GM19043 (cell line): ENCODE results near the gene JADE3.
A peak's percentile ranks its signal among the peaks of the same experiment; 100 is the strongest.
"Not testable (repeated sequence)": the region's sequence is repeated elsewhere in the genome, so short reads cannot be mapped to it uniquely, and the experiment has no call there.

Experiments used
- ATAC-seq: cut with Tn5 transposase; IDR thresholded peaks from one replicate; pipeline ENCODE4 v1.9.1; 2021; ENCODE audit warnings: low read depth; ENCODE audit not compliant: unreplicated experiment

The JADE3 gene

DNA sequence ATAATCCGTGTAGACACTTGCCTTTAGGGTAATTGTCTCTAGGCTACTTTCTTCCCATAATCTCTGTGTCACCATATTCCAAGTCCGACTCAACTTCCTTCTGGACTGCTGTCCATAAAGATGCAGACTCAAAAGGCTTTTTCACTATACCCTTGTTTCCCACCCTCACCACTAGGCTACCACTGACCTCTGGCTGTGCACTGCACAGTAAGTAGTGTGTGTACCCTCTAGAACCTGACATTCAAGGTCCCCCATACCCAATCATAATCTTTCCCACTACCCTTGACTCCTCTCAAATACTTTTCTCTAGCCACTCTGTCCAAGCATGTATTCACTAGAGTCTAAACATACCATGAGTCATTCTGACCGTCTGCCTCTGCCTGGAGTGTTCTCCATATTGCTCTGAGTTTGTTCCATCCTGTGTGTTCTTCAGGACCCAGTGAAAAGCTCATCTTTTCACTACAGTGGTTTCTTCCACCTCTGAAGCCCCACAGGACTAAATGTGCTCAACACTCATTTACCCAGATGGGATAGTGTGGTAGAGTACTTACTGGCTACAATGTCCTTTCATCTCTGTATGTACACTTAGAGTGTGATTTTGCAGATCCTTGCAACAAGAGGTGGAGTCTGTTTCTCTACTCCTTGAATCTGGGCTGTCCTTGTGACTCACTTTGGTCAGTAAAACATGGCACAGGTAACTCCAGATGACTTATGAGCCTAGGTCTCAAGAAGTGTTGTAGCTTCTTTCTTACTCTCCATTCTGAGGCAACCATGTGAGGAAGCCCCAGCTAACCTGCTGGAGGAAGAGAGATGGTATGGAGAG is 17.4 kb downstream of the JADE3 start:
- no peak for ATAC-seq

DNA sequence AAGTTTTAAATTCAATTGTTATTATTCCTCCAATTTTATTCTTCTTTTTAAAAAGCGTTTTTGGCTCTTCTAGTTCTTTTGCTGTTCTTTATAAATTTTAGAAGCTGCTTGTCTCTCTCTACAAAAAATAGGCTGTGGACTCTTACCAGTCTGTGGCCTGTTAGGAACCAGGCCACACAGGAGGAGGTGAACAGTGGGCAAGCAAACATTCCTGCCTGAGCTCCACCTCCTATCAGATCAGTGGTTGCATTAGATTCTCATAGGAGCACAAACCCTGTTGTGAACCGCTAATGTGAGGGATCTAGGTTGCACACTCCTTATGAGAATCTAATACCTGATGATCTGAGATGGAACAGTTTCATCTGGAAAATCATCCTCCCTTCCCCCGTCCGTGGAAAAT is 23.1 kb downstream of the JADE3 start:
- ATAC-seq = no peak

DNA sequence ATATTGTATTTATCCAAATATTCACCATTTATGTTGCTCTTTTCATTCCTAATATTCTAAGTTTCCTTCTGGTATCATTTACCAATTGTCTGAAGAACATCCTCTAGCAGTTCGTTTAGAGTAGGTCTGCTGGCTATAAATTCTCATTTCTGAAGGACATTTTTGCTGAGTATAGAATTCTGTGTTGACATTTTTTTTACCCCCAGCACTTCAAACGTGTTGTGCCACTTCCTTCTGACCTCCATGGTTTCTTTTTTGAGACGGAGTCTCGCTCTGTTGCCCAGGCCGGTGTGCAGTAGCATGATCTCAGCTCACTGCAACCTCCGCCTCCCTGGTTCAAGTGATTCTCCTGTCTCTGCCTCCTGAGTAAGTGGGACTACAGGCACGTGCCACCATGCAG is 26.4 kb downstream of the JADE3 start:
- ATAC-seq = no peak

GRCh38 chrX:46941341-46941740 is 29.1 kb downstream of the JADE3 start:
- no peak for ATAC-seq

GRCh38 chrX:46953137-46953527 is 40.9 kb downstream of the JADE3 start:
- ATAC-seq = peak; percentile 43

DNA sequence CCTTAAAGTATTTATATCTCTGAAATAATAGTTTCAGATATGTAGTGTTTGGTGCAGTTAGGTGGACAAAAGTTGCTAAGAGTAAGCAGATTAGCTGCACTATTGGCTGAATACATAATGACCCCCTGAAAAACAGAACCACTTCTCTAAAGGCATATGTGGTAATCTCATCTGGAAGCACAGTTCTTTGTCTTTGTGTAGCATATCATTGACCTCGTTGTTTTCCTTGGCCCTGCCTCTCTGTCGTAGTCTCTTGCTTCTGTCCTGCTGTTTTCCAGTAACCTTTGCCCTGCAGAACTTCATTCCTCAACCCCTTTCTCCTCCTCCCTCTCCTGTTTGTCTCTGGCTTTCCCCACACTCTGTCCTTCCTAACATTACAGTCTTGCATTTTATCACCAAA is 41.4 kb downstream of the JADE3 start:
- peak; percentile 43 for ATAC-seq

- ATAC-seq = no peak
Measured at GRCh38 chrX:46954716-46955115, 42.5 kb downstream of the JADE3 start.

DNA sequence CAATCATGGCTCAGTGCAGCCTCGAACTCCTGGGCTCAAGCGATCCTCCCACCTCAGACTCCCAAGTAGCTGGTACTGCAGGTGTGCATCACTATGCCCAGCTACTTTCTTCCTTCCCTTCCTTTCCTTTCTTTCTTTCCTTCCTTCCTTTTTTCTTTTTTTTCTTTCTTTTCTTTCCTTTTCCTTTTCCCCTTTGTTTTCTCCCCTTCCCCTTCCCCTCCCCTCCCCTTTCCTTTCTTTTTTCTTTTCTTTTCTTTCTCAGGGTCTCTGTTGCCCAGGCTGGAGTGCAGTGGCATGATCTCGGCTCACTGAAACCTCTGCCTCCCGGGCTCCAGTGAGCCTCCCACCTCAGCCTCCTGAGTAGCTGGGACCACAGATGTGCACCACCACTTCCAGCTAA is 44.4 kb downstream of the JADE3 start:
- not testable (repeated sequence) for ATAC-seq

GRCh38 chrX:46957297-46957696 is 45.1 kb downstream of the JADE3 start:
- ATAC-seq = no peak

DNA sequence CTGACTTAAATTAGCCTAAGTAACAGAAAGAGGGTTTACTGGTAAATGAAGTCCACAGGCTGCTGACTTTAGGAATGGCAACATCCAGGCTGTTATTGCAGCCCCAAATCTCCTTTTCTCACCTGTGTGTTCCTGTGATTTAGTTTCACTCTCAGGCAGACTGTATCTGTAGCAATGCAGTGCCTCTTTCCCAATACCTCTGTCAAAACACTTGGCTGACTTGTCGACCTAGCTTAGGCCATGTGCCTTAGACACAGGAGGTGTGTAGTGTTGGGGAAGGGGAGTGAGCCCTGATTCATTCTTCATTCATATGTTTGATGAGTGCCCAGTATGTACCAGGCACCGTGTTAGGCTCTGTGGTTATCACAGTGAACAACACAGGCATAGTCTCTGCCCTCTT is 46.9 kb downstream of the JADE3 start:
- ATAC-seq = no peak

DNA sequence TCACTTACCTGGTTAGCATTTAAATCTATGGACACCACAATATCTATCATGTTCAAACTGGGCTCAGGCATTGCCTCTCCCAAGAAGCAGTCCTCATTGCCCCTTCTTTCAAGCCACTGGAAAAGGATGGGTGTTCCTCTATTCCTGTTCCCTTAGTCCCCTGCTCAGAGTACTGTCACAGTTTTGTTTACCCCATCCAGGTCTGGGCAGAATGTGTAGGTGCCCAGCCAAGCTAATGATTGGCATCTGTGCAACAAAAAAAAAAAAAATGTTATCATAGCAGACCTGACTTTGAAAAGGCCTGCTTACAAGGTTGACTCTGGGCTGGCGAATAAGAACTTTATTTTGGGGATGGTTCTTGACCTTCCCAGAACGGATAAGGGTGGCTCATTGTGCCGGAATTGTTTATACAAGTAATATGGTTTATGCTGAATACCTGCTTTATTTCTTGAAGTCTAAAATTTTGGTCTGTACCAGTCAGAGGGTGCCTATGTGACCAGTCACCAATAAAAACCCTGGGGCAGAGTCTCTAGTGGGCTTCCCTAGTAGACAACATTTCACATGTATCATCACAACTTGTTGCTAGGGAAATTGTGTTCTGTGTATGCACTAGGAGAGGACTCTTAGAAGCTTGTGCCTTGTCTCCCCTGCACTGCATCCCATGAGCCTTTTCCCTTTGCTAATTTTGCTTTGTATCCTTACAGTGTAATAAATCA is 47.9 kb downstream of the JADE3 start:
- ATAC-seq = no peak

DNA sequence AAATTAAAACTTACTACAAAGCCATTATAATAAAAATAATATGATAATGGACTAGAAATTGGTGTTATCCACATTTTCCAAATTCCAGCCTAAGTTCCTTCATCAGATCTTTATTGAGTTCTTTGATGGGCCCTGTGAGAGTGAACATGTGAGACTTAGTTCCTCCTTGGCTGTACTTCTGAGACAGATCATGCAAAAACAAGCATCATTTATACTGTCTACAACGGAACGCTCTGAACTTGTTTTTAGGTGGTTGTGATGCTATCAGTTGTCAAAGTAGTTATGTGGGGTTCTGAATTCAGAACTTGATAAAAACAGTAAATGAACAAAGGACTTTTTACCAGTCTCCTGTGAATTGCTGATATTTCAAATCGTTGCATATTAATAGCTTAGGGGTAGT is 48.9 kb downstream of the JADE3 start:
- ATAC-seq = no peak

DNA sequence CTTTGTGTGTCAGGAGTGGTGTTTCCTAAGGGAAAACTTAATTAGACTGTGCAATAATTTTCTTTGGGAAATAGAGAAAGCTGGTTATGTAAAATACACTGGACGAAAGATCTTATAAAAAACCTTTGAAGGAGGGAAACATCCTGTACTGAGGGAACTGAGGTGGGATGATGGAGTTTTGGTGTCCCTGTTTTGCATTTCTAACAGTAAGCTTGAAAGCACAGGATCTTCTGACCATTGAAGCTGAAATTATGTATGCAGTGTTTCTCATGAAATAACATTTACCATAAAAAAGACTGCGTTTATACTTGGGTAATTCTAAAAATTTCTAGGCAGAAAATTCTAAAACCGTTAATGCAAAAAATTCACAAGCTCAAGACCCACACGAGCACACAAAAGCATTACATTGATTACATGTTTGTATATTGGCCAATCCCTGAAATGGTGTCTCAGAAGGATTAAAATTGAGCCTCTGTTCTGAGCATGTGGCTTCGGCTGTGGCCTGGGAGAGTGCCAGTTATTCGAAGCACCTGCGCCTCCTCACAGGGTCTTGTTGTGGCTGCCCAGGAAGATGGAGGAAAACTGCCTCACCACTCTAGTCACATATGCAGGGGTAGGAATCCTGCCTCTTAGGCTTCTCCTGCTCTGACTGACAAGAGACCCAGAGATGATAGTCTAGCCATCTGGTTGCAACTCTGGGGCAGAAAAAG is 49.5 kb downstream of the JADE3 start:
- ATAC-seq = no peak

GRCh38 chrX:46965125-46965758 is 53.0 kb downstream of the JADE3 start:
- no peak for ATAC-seq

DNA sequence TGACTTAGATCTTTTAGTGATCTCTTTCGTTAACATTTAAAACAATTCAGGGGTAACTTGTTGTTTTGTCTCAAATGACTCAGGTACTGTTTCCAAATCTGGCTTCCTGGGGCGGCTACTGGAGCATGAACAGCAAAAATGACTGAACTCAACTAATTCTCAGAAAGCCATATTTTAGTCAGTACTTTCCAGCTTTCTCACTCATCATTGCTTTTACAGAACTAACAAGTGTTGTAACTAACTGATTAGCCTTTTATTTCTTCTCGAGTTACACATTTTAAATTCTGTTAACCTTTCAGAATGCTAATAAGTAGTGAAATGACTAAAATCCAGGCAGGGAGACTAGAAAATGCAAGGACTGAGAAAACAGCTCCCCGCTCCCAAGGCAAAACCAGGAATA is 55.3 kb downstream of the JADE3 start:
- ATAC-seq = no peak

- not testable (repeated sequence) for ATAC-seq
Measured at GRCh38 chrX:46977046-46977445, 64.8 kb downstream of the JADE3 start.

GRCh38 chrX:46978341-46979291 is 66.4 kb downstream of the JADE3 start:
- ATAC-seq = no peak

GRCh38 chrX:46984705-46985104 is 72.5 kb downstream of the JADE3 start:
- ATAC-seq = no peak

DNA sequence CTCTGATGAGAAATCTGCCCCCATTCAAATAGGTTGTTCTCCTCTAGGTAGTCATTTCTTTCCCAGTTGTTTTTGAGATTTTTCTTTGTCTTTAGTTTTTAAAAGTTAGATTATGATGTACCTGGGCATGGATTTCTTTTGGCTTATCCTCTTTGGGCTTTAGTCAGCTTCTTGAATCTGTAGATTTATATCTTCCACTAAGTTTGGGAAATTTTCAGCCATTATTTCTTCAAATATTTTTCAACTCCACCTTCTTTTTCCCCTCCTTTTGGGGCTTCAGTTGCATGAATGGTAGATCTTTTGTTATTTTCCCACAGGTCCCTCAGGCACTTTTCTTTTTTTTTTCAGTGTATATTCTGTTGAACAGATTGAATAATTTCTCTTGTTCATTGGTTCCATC is 77.3 kb downstream of the JADE3 start:
- ATAC-seq = no peak

GRCh38 chrX:46991664-46992063 is 79.4 kb downstream of the JADE3 start:
- ATAC-seq = no peak
